GM23248 (cell line): Measurements from ENCODE around the gene PDCD2L. TPM values are rescaled to one million over a fixed set of nuclear protein-coding genes. Genes with fewer than 3 reads are reported as not detected.
"Not testable (repeated sequence)": the region's sequence is repeated elsewhere in the genome, so short reads cannot be mapped to it uniquely, and the experiment has no call there.

Experiments used
- DNase-seq: peaks from one replicate; pipeline ENCODE4 v3.0.0-alpha.2; 2015
- H2AFZ ChIP-seq: fragments of 200-600 bp; sonication (generic); 2 replicates; pipeline ENCODE4 v1.6.1; 2016; ENCODE audit warnings: antibody characterized with exemption
- H3F3A ChIP-seq: fragments of 200-600 bp; sonication (generic); 2 replicates; pipeline ENCODE4 v1.6.1; 2016; ENCODE audit warnings: mild to moderate bottlenecking, antibody characterized with exemption, mixed run types; ENCODE audit not compliant: insufficient read depth
- H3K27ac ChIP-seq: fragments of 200-600 bp; sonication (generic); 2 replicates; pipeline ENCODE4 v1.5.1; 2016; ENCODE audit warnings: mild to moderate bottlenecking
- H3K27me3 ChIP-seq: fragments of 200-600 bp; sonication (generic); replicated peaks from 2 replicates; pipeline ENCODE4 v1.6.1; 2016; ENCODE audit warnings: mild to moderate bottlenecking; ENCODE audit not compliant: insufficient read depth
- H3K36me3 ChIP-seq: fragments of 200-600 bp; sonication (generic); 2 replicates; pipeline ENCODE4 v1.6.1; 2016; ENCODE audit warnings: low read depth, mild to moderate bottlenecking
- H3K4me1 ChIP-seq: fragments of 200-600 bp; sonication (generic); 2 replicates; pipeline ENCODE4 v1.6.1; 2016; ENCODE audit warnings: mild to moderate bottlenecking; ENCODE audit not compliant: insufficient read depth
- H3K4me2 ChIP-seq: fragments of 200-600 bp; sonication (generic); one replicate; pipeline ENCODE4 v1.6.1; 2016; ENCODE audit warnings: mild to moderate bottlenecking; ENCODE audit not compliant: unreplicated experiment
- H3K4me3 ChIP-seq: fragments of 200-600 bp; sonication (generic); 2 replicates; pipeline ENCODE4 v1.5.1; 2016; ENCODE audit warnings: mild to moderate bottlenecking
- H3K79me2 ChIP-seq: fragments of 200-600 bp; sonication (generic); 2 replicates; pipeline ENCODE4 v1.6.1; 2016; ENCODE audit warnings: mild to moderate bottlenecking; ENCODE audit not compliant: insufficient read depth
- H3K9ac ChIP-seq: fragments of 200-600 bp; sonication (generic); 2 replicates; pipeline ENCODE4 v1.6.1; 2016; ENCODE audit warnings: mild to moderate bottlenecking
- H3K9me2 ChIP-seq: fragments of 200-600 bp; sonication (generic); 2 replicates; pipeline ENCODE4 v1.6.1; 2016; ENCODE audit warnings: mixed run types, mild to moderate bottlenecking, moderate library complexity; ENCODE audit not compliant: insufficient read depth
- H3K9me3 ChIP-seq: fragments of 200-600 bp; sonication (generic); one replicate; pipeline ENCODE4 v1.6.1; 2017; ENCODE audit warnings: low read depth
- H4K20me1 ChIP-seq: fragments of 200-600 bp; sonication (generic); 2 replicates; pipeline ENCODE4 v1.6.0; 2016; ENCODE audit not compliant: insufficient read depth
- EZH2 ChIP-seq: fragments of 200-600 bp; sonication (generic); IDR thresholded peaks from 2 replicates; pipeline ENCODE4 v1.6.1; 2018; ENCODE audit warnings: antibody characterized with exemption, mild to moderate bottlenecking; ENCODE audit not compliant: insufficient read depth, poor library complexity, severe bottlenecking
- EZH2phosphoT487 ChIP-seq: fragments of 200-600 bp; sonication (generic); IDR thresholded peaks from 2 replicates; pipeline ENCODE4 v1.6.1; 2018; ENCODE audit warnings: antibody characterized with exemption, moderate library complexity, mild to moderate bottlenecking, low read depth; ENCODE audit not compliant: insufficient read depth
- WGBS, 2 experiments: methylation state at CpG; one replicate each; pipeline ENCODE4 v1.1.6; 2015 to 2017; ENCODE audit warnings: low lambda C conversion rate in 2 of 2, low coverage in 1 of 2; ENCODE audit errors: missing lambda C conversion rate in 2 of 2; 5-methylcytosine and 5-hydroxymethylcytosine counted together
- in situ Hi-C: fragments of 300-500 bp; cut with MboI; formaldehyde crosslinking; loops from 2 replicates; pipeline ENCODE4 v1.15.0; 2020
- polyA plus RNA-seq: library from polyadenylated mRNA; unstranded; fragments of >200 nt; fragmentation: Nextera tagmentation; extraction: Ambion mirVana; gene quantifications from 2 replicates; pipeline ENCODE4 v1.2.1, GENCODE V29; 2016
- total RNA-seq: library from RNA; depleted of rRNA; stranded (reverse); fragments of >200 nt; shearing (Covaris generic); gene quantifications from 2 replicates; pipeline ENCODE4 v1.2.3, GENCODE V29; 2014

The PDCD2L gene
- total and polyA plus RNA-seq, 2 experiments from 2014 or later, result 7.4 to 13.4 TPM

GRCh38 chr19:34454685-34455084 lies 50.5 kb downstream of the PDCD2L start:
- H3K4me2 ChIP-seq, result peak overlapping the region; percentile 20
- in situ Hi-C loops, result no loop called here
- TF ChIP-seq EZH2 (no peak), EZH2phosphoT487 (no peak)
- peaks cover 3% of the 10 kb centered on the region; the same call in 1 of the 2 replicates for H4K20me1 ChIP-seq
- H3K4me1 ChIP-seq, result peaks cover 29% of the 10 kb centered on the region
- no peak overlapping the region for H2AFZ ChIP-seq
- H3K79me2 ChIP-seq, result peaks cover 48% of the 10 kb centered on the region
- peaks cover 51% of the 10 kb centered on the region for H3K36me3 ChIP-seq
- WGBS, 2 experiments, result 97 to 100% methylated on average over 3 of the region's 3 CpGs
- peak overlapping the region; percentile 37 for H3K27ac ChIP-seq
- H3K9me3 ChIP-seq, result no peaks in the 10 kb centered on the region
- no peaks in the 10 kb centered on the region for H3K27me3 ChIP-seq
- no peaks in the 10 kb centered on the region for H3K9me2 ChIP-seq
- H3K4me3 ChIP-seq, result no peak overlapping the region
- peaks cover 45% of the 10 kb centered on the region for H3F3A ChIP-seq
- DNase-seq, result no peak
- no peak overlapping the region for H3K9ac ChIP-seq

- 87 to 89% methylated on average over 17 of the region's 17 CpGs for WGBS, 2 experiments
- in situ Hi-C loops, H3K4me3 ChIP-seq, H3K4me2 ChIP-seq, H4K20me1 ChIP-seq, H3K9me2 ChIP-seq, DNase-seq, H3K9me3 ChIP-seq, H2AFZ ChIP-seq, H3K27ac ChIP-seq, H3K27me3 ChIP-seq, H3K9ac ChIP-seq: not testable (repeated sequence)
- peaks cover 54% of the 10 kb centered on the region for H3K79me2 ChIP-seq
- peaks cover 56% of the 10 kb centered on the region for H3K36me3 ChIP-seq
- H3K4me1 ChIP-seq, result peaks cover 30% of the 10 kb centered on the region
- H3F3A ChIP-seq, result peaks cover 45% of the 10 kb centered on the region
These were observed 51.7 kb downstream of the PDCD2L start for GRCh38 chr19:34455783-34456480.

- TF ChIP-seq EZH2, result no peak
- TF ChIP-seq EZH2phosphoT487, result no peak
- H3K79me2 ChIP-seq, result peaks cover 69% of the 10 kb centered on the region
- H3K4me1 ChIP-seq, result peaks cover 37% of the 10 kb centered on the region
- H3K27me3 ChIP-seq, result no peaks in the 10 kb centered on the region
- H3K4me3 ChIP-seq, result no peak overlapping the region
- H3K9me3 ChIP-seq, result no peaks in the 10 kb centered on the region
- 67 to 68% methylated on average over 4 of the region's 4 CpGs for WGBS, 2 experiments
- H3K36me3 ChIP-seq, result peaks cover 64% of the 10 kb centered on the region
- H2AFZ ChIP-seq, result no peak overlapping the region
- H3K27ac ChIP-seq, result no peak overlapping the region
- H3K9me2 ChIP-seq, result no peaks in the 10 kb centered on the region
- no peak overlapping the region for H3K4me2 ChIP-seq
- H4K20me1 ChIP-seq, result no peaks in the 10 kb centered on the region
- peaks cover 52% of the 10 kb centered on the region for H3F3A ChIP-seq
- H3K9ac ChIP-seq, result no peak overlapping the region
- DNase-seq, result no peak
- in situ Hi-C loops, result no loop called here
These were observed 53.2 kb downstream of the PDCD2L start for GRCh38 chr19:34457446-34457845.

GRCh38 chr19:34458677-34459076 lies 54.5 kb downstream of the PDCD2L start:
- Histone ChIP-seq H3K9ac (no peak overlapping the region), H3K9me3 (no peaks in the 10 kb centered on the region), H4K20me1 (no peaks in the 10 kb centered on the region), H3K79me2 (peaks cover 82% of the 10 kb centered on the region), H3K4me1 (peaks cover 25% of the 10 kb centered on the region), H3K36me3 (peaks cover 65% of the 10 kb centered on the region), H3K9me2 (no peaks in the 10 kb centered on the region), H3F3A (peaks cover 40% of the 10 kb centered on the region), H3K27ac (no peak overlapping the region), H3K4me3 (no peak overlapping the region), H2AFZ (no peak overlapping the region), H3K4me2 (no peak overlapping the region), H3K27me3 (no peaks in the 10 kb centered on the region)
- no peak for DNase-seq
- in situ Hi-C loops, result no loop called here
- TF ChIP-seq EZH2phosphoT487, result no peak
- no peak for TF ChIP-seq EZH2
- 80 to 83% methylated on average over 5 of the region's 5 CpGs for WGBS, 2 experiments
